ENCODE results near the gene KDM7A. TPM values are rescaled to one million over a fixed set of nuclear protein-coding genes. Genes with fewer than 3 reads are reported as not detected.

The KDM7A gene
- total RNA-seq, 1 experiment from 2014 or later, result 11.7 TPM

GRCh38 chr7:140062528-140063299 lies 114.1 kb downstream of the KDM7A start, which contains the start of gene PARP12:
PARP12 (minus strand) TSS chr7:140062951; CDS start chr7:140062847, 104 bp downstream.
- Histone ChIP-seq H3K4me3 (ENCODE audit: low read depth, low read length, poor library complexity, severe bottlenecking) (peak within 1 kb of the TSS; percentile 64), H3K27me3 (replicated peaks; ENCODE audit: insufficient read depth, low read depth, low read length, poor library complexity) (no peaks in the 10 kb centered on the region), H3K36me3 (ENCODE audit: insufficient read depth, low read length, poor library complexity, severe bottlenecking) (no peaks in the 10 kb centered on the region), H3K27ac (ENCODE audit: low read depth, low read length, poor library complexity, severe bottlenecking) (peak within 1 kb of the TSS; percentile 69), H3K9me3 (ENCODE audit: low read depth, low read length, poor library complexity, severe bottlenecking) (peaks cover 17% of the 10 kb centered on the region), H3K4me1 (ENCODE audit: insufficient read depth, low read length, poor library complexity, severe bottlenecking) (no peaks in the 10 kb centered on the region)
- TF ChIP-seq CTCF (conservative IDR thresholded peaks at IDR 0.05; ENCODE audit: low read depth, low read length), result no peak
- TF ChIP-seq EZH2 (IDR thresholded peaks at IDR 0.05; ENCODE audit: borderline replicate concordance, low read depth, low read length, poor library complexity, severe bottlenecking), result no peak
- intact Hi-C loops (cut with micrococcal nuclease; ENCODE audit: unreplicated experiment), result no loop called here
- CTCF ChIA-PET, result no interaction called here
- DNase-seq (ENCODE audit: low spot score), result peak; percentile 84
- POLR2A ChIA-PET (ENCODE audit: low non-redundant PET), result no interaction called here
- BruUV-seq (replicated peaks), result no TSS peak

DNA sequence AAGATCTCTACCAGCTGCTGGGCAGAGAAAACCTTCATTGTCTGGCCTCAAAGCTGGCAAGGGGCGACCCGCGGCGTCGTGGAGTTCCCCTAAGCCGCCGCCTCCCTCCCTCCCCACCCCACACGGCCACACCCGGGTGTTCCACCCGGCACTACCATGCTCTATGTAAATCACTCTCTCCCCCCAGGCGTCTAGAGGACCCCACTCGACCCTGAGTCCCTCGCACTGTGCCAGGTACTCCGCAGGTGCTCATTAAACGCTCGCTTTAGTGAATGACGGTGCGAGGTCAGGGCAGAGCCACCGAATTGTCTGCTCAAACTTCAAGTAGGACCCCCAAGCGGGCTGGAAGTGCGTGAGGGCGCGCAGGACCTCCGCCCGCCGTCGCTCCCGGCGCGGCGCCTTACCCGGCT lies 114.7 kb downstream of the KDM7A start:
- DNase-seq (ENCODE audit: low spot score), result peak; percentile 30
- Histone ChIP-seq H3K4me3 (ENCODE audit: low read depth, low read length, poor library complexity, severe bottlenecking) (peak overlapping the region; percentile 64), H3K27me3 (replicated peaks; ENCODE audit: insufficient read depth, low read depth, low read length, poor library complexity) (no peaks in the 10 kb centered on the region), H3K36me3 (ENCODE audit: insufficient read depth, low read length, poor library complexity, severe bottlenecking) (no peaks in the 10 kb centered on the region), H3K27ac (ENCODE audit: low read depth, low read length, poor library complexity, severe bottlenecking) (peak overlapping the region; percentile 69), H3K4me1 (ENCODE audit: insufficient read depth, low read length, poor library complexity, severe bottlenecking) (no peaks in the 10 kb centered on the region), H3K9me3 (ENCODE audit: low read depth, low read length, poor library complexity, severe bottlenecking) (peaks cover 12% of the 10 kb centered on the region)
- TF ChIP-seq CTCF (conservative IDR thresholded peaks at IDR 0.05; ENCODE audit: low read depth, low read length), result no peak
- TF ChIP-seq EZH2 (IDR thresholded peaks at IDR 0.05; ENCODE audit: borderline replicate concordance, low read depth, low read length, poor library complexity, severe bottlenecking), result no peak
- intact Hi-C loops (cut with micrococcal nuclease; ENCODE audit: unreplicated experiment), result no loop called here
- ChIA-PET CTCF (no interaction called here), POLR2A (ENCODE audit: low non-redundant PET) (no interaction called here)
- no TSS peak for BruUV-seq (replicated peaks)

DNA sequence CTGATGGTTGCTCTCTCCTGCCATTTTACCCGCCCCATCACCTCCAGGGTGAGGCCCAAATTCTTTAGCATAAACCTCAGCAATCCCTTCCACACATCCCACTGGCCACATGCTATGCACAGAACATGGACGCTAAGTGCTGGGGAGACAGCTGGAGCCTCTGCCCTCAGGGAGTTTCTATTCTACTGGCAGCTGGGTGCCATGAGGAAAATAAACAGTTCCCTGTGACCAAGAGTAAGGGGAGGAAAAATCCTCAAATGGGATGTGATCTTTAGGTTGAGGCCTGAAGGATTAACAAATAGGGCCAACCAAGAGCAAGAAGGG lies 115.2 kb downstream of the KDM7A start:
- no peak for DNase-seq (ENCODE audit: low spot score)
- BruUV-seq (replicated peaks), result no TSS peak
- TF ChIP-seq EZH2 (IDR thresholded peaks at IDR 0.05; ENCODE audit: borderline replicate concordance, low read depth, low read length, poor library complexity, severe bottlenecking), result no peak
- no peak for TF ChIP-seq CTCF (conservative IDR thresholded peaks at IDR 0.05; ENCODE audit: low read depth, low read length)
- Histone ChIP-seq H3K27me3 (replicated peaks; ENCODE audit: insufficient read depth, low read depth, low read length, poor library complexity) (no peaks in the 10 kb centered on the region), H3K4me3 (ENCODE audit: low read depth, low read length, poor library complexity, severe bottlenecking) (peak overlapping the region; percentile 64), H3K9me3 (ENCODE audit: low read depth, low read length, poor library complexity, severe bottlenecking) (peaks cover 6% of the 10 kb centered on the region), H3K27ac (ENCODE audit: low read depth, low read length, poor library complexity, severe bottlenecking) (no peak overlapping the region), H3K36me3 (ENCODE audit: insufficient read depth, low read length, poor library complexity, severe bottlenecking) (no peaks in the 10 kb centered on the region), H3K4me1 (ENCODE audit: insufficient read depth, low read length, poor library complexity, severe bottlenecking) (no peaks in the 10 kb centered on the region)
- ChIA-PET CTCF (no interaction called here), POLR2A (ENCODE audit: low non-redundant PET) (no interaction called here)
- intact Hi-C loops (cut with micrococcal nuclease; ENCODE audit: unreplicated experiment), result no loop called here
